NCI-H2107 (cell line): ENCODE measurements around the gene SLC17A9.

Source experiments
- DNase-seq: peaks from one replicate; lab custom pipeline; 2025; lab: John Stamatoyannopoulos, UW

SLC17A9 gene

GRCh38 chr20:62940875-62941274, 11.6 kb upstream of the SLC17A9 start:
- DNase-seq: no peak

GRCh38 chr20:62941792-62942191, 10.7 kb upstream of the SLC17A9 start:
- no peak for DNase-seq

DNA sequence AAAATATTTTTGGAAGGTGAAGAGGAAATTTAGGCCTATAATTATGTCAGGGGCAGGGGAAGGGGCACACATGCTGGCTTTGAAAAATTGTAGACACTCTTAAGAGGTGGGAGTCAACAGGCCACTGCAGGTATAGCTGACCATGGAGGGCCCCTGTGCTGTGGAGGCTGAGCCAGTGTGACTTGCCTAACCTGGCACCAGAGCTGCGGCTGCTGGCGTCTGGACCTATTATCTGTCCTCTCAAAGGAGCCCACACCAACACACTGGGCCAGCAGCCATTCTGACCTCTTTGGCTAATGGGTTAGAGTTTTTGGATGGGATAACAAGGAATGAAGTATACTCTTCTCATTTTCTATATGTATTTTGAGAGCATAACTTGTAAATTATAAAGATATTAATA, 10.1 kb upstream of the SLC17A9 start:
- DNase-seq: no peak

DNA sequence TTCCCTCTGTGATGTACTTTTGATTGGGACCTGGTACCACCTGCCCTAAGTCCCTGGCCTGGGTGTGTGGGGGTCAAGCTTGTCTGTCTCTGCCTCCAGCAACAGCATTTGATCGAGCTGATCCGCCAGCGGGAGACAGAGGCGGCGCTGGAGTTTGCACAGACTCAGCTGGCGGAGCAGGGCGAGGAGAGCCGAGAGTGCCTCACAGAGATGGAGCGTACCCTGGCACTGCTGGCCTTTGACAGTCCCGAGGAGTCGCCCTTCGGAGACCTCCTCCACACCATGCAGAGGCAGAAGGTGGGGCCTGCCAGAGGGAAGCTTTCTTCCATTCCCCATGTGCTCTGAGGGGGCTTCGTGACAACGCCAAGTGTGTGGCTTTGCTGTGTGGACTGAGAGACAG, 9.1 kb upstream of the SLC17A9 start:
- no peak for DNase-seq

DNA sequence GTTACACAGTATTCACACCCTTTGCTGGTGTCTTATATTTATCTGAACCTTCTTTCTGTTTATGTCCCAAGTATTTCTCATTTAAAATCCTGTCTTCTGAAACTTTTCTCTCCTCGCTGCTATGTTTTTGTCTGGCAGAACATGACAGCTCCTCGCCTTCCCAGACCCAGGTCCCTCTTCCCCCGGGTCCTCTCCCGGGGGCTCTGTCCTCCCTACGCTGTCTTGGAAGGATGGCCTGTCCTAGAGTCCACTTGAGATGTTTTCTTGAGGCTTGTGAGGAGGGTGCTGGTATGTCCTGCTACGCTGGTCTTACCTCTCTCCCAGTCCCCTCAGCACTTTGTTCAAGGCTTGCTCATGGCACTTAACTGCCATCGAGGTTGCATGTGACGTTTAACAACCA, 8.3 kb upstream of the SLC17A9 start:
- DNase-seq: no peak

GRCh38 chr20:62944746-62945145, 7.8 kb upstream of the SLC17A9 start:
- no peak for DNase-seq

- no peak for DNase-seq
Measured at GRCh38 chr20:62945771-62946339, 6.7 kb upstream of the SLC17A9 start.

GRCh38 chr20:62946918-62947317, 5.6 kb upstream of the SLC17A9 start:
- DNase-seq: no peak

GRCh38 chr20:62947532-62948300, 4.8 kb upstream of the SLC17A9 start:
- no peak for DNase-seq

- DNase-seq: no peak
Measured at GRCh38 chr20:62949153-62949821, 3.2 kb upstream of the SLC17A9 start.

DNA sequence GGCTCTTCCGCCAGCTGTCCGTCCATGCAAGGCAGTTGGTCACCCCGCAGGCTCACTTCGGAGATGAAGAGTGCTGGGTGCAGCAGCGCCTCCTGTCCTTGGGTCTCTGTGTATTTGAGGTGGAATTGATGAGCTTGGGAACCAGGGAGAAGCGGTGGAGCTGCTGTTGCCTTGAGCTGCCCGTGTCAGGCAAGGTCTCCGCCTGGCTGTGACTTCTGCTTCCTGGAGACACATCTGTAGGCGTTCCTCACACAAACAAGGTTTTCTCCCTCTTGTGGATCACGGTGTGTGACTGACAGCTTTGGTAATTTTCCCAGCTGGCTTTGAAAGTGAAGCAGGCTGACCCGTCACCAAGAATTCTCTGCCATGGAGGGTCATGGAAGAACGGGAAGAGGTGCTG, 2.5 kb upstream of the SLC17A9 start:
- no peak for DNase-seq

DNA sequence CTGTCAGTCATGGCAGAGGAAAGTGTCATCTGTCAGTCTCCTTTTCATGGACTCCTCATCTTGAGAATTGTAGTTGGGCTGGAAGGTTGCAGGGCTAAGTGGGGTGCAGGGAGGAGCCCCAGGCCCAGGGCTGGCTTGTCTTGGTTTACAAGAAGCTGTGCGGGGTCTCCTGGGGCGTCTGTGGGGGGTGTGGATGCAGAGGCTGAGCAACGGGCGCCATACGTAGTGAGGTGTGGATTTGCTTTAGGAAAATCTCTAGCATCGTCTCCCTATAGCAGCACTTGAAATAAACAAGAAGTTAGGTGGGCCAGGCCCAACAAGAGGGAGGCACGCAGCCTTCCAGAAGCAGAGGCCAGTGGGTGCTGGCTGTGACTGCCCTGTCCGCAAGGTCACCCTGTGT, 1.8 kb upstream of the SLC17A9 start:
- DNase-seq: no peak

GRCh38 chr20:62951143-62951895, 1.2 kb upstream of the SLC17A9 start:
- no peak for DNase-seq

DNA sequence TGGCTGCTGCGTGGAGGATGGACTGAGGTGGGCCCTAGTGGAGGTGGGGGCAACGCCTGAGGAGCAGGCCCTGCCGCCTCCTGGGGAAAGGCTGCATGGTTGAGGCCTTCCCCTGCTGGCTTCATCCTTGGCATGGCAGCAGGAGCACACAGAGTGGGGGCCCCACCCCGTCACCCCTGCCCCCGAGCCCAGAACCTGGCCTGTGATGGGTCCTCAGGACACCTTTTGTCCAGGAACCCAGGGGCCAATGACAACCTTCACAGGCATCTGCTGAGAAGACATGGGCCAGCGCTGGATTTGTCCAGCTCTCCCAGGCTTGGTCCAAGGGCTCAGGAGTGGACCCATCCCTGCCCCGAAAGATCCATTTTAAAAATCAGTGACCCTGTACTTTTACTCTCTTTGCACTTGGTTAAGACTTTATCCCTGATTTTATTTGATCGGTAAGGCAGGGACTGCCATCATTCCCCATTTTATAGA, 575 bp upstream of the SLC17A9 start:
- DNase-seq: no peak

GRCh38 chr20:62952968-62953838, 694 bp downstream of the SLC17A9 start:
- no peak for DNase-seq

DNA sequence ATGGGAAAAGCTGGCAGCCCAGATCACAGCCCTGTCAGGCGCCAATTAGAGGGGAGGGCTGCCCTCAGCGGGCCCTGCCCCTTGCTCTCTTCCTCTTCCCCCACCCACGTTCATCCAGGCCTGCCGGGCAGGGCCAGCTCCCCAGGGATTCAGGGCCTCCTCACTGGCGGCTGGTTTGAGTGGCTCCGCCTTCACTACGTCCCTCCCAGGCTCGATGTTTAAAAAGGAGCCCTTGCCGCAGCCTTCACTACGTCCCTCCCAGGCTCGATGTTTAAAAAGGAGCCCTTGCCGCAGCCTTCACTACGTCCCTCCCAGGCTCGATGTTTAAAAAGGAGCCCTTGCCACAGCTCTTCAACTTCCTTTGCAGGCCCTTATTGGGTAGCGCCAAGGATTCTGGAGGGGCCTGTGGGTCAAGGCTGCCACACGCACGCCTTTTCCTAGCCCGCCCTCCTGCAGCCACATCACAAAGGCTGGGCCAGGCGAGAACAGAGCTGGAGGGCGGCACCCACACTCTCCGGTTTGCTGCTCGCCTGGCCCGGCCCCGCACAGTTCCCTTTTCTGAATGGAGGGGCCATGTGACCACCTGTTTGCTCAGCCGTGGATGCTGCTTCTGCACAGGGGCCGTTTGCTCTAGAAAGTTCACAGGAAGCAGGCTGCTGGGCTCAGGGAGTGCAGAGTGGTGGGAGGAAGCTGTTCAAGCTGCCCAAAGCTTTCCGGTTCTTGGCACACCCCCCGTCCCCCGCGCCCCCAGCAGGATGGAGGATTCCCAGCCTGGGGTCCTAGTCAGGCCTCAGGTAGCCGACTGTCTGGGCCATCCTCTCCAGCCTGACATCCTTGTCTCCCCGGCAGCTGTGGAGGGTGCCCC, 1.6 kb downstream of the SLC17A9 start:
- DNase-seq: peak; percentile 28

DNA sequence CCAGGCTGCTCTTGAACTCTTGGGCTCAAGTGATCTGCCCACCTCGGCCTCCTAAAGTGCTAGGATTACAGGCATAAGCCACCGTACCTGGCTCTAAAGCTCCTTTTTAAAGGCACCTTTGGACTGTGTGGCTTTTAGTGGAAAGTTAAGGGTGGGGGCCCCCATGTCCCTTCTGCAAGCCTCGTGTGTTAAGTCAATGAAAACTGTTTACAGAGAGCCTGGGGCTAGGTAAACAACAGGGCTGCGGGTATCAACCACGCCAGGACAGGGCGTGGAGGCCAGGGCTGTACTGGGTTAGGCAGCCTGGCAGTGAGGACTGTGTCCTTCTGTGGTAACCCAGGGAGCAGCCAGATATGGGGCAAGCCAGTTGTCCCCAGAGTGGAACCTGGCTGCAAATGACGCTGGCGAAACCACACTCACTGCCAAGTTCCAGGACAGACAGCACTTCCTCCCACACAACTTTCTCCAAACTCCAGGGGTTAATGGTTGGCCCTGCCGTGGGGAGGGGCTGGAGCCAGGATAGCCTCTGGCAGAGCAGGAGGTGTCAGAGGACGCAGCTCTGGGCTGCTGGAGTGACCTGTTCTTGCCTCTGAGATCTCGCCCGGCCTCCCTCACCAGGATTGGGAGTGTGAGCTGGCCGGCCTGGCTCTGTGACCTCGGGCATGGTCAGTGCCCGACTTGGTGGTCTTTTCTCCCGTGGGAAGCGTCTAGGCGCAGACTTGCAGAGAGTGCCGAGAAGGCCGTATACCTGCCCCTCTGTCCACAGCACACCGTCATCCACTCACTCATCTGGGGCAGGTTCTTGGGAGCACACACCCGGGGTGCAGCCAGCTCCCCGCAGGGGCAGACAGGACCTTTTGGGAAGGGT, 3.2 kb downstream of the SLC17A9 start:
- DNase-seq: no peak

DNA sequence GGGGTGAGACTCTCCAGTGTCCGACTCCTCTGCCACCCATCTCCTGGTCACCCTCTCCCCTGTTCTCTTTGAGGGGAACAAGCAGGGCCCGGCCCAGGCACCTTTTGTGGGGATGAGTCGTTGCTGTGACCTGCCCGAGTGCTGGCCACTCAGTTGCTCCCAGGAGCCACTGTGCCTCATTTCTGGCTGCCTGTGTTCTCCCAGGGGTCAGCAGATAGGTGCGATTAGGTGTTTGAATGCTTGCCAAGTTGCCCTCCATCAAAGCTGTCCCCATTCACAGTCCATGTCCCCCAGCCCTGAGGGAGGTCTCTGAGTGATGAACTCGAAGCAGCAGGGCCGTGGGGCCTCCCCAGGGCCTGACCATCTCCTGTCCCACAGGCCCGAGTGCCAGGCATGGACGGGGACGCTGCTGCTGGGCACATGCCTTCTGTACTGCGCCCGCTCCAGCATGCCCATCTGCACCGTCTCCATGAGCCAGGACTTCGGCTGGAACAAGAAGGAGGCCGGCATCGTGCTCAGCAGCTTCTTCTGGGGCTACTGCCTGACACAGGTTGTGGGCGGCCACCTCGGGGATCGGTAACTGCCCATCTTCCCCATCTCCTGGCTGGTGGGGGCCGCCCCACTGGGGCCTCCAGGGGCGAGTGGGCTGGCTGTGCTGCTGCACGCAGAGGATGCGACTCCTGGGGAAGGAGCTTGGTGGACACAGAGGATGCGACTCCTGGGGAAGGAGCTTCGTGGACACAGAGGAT, 4.1 kb downstream of the SLC17A9 start:
- DNase-seq: no peak
